NCI-H2171 (cell line): ENCODE data around the gene GAB3.
"Not testable (repeated sequence)": the region's sequence is repeated elsewhere in the genome, so short reads cannot be mapped to it uniquely, and the experiment has no call there.

Source experiments
- DNase-seq: peaks from one replicate; lab custom pipeline; 2025; lab: John Stamatoyannopoulos, UW

The GAB3 gene

GRCh38 chrX:154720067-154720466, 30.8 kb downstream of the GAB3 start:
- no peak for DNase-seq

- DNase-seq: no peak
Observed at GRCh38 chrX:154719132-154719675, 31.7 kb downstream of the GAB3 start.

GRCh38 chrX:154718616-154719015, 32.3 kb downstream of the GAB3 start:
- no peak for DNase-seq

GRCh38 chrX:154717824-154718223, 33.1 kb downstream of the GAB3 start:
- no peak for DNase-seq

GRCh38 chrX:154715825-154716224, 35.1 kb downstream of the GAB3 start:
- DNase-seq: no peak

GRCh38 chrX:154714925-154715324, 36.0 kb downstream of the GAB3 start:
- no peak for DNase-seq

- no peak for DNase-seq
Observed at GRCh38 chrX:154712781-154713740, 37.8 kb downstream of the GAB3 start.

GRCh38 chrX:154711264-154711663, 39.6 kb downstream of the GAB3 start:
- DNase-seq: no peak

- no peak for DNase-seq
Observed at GRCh38 chrX:154710309-154710708, 40.6 kb downstream of the GAB3 start.

- no peak for DNase-seq
Observed at GRCh38 chrX:154698630-154699248, 52.1 kb downstream of the GAB3 start.

- DNase-seq: no peak
Observed at GRCh38 chrX:154696676-154697045, 54.2 kb downstream of the GAB3 start.

- no peak for DNase-seq
Observed at GRCh38 chrX:154695911-154696675, 54.8 kb downstream of the GAB3 start.

- no peak for DNase-seq
Observed at GRCh38 chrX:154693394-154693793, 57.5 kb downstream of the GAB3 start.

- not testable (repeated sequence) for DNase-seq
Observed at GRCh38 chrX:154690438-154690837, 60.4 kb downstream of the GAB3 start.

GRCh38 chrX:154672084-154672483, 78.8 kb downstream of the GAB3 start:
- not testable (repeated sequence) for DNase-seq

GRCh38 chrX:154670848-154671247, 80.0 kb downstream of the GAB3 start:
- DNase-seq: not testable (repeated sequence)

- no peak for DNase-seq
Observed at GRCh38 chrX:154661899-154662298, 89.0 kb downstream of the GAB3 start.

- DNase-seq: no peak
Observed at GRCh38 chrX:154661170-154661569, 89.7 kb downstream of the GAB3 start.

GRCh38 chrX:154660541-154660940, 90.3 kb downstream of the GAB3 start:
- no peak for DNase-seq

GRCh38 chrX:154658957-154659356, 91.9 kb downstream of the GAB3 start:
- DNase-seq: no peak

GRCh38 chrX:154658187-154658586, 92.7 kb downstream of the GAB3 start:
- no peak for DNase-seq

- no peak for DNase-seq
Observed at GRCh38 chrX:154657226-154657805, 93.6 kb downstream of the GAB3 start.
